ENCODE results near the gene VOPP1.

VOPP1 gene

DNA sequence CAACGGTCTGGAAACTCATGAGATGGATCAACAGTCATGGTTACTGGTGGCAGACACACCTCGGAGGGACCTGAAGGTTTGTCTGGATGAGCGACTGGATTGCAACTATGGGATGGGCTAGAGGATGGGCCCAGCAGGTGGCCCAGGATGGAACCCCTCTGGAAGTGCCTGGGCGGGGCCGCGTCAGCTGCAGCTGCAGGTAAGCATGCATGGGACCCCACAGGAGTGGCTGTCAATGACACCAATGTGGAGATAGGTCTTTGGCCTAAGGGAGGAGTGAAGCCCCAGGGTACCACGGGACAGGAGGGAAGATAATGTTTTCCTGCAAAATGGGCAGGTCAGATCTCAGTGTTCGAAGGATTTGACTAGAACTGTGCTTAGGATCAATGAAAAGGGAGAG, 103.8 kb downstream of the VOPP1 start:
- no peak for DNase-seq (ENCODE audit: low read depth in 1 of 2, low spot score in 1 of 2)
- no peak for TF ChIP-seq JUND (IDR thresholded peaks at IDR 0.05; ENCODE audit: low read depth)
- in situ Hi-C loops (cut with HindIII; ENCODE audit: low pct_unique_long_range_greater_than_20kb, low sequenced_read_pairs): no loop called here

DNA sequence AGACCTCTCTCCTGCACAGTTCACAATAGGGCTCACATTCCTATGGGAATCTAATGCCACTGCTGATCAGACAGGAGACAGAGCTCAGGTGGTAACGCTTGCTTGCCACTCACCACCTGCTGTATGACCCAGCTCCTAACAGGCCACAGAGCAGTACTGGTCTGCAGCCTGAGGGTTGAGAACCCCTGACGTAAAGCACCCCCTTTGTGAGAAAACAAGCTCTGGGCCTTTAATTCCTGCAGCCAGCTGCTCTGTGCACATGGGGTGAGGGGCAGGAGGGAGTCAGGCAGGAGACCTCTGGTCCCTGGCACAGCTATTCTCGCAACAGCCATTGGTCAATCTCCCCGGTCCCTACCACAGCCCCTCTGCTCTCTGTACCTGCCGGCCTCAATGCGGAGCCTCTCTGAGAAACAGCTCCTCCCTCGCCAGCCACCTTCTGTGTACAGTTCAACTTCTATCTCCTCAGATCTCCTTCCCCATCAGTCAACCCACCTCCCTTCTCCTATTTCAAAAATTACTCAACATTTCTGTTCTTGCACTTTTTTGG, 105.2 kb downstream of the VOPP1 start:
- in situ Hi-C loops (cut with HindIII; ENCODE audit: low pct_unique_long_range_greater_than_20kb, low sequenced_read_pairs): no loop called here
- TF ChIP-seq JUND (IDR thresholded peaks at IDR 0.05; ENCODE audit: low read depth): no peak
- no peak for DNase-seq (ENCODE audit: low read depth in 1 of 2, low spot score in 1 of 2)

DNA sequence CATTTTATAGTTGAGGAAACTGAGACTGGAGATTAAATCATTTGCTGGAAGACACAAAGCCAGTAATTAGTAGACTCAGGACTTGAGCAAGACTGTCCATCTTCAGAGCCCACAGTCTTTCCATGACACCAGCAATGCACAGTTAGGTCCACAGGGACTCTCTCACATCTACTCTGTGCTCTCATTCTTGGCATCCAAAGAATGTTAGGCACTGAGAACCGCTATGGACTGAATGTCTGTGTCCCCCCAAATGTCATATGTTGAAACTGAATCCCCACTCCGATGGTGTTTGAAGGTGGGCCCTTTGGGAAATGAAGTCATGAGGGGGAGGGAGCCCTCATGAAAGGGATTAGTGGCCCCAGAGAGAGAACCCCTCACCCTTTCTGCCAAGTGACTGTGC, 106.6 kb downstream of the VOPP1 start:
- DNase-seq (ENCODE audit: low read depth in 1 of 2, low spot score in 1 of 2): no peak
- in situ Hi-C loops (cut with HindIII; ENCODE audit: low pct_unique_long_range_greater_than_20kb, low sequenced_read_pairs): no loop called here
- TF ChIP-seq JUND (IDR thresholded peaks at IDR 0.05; ENCODE audit: low read depth): no peak

DNA sequence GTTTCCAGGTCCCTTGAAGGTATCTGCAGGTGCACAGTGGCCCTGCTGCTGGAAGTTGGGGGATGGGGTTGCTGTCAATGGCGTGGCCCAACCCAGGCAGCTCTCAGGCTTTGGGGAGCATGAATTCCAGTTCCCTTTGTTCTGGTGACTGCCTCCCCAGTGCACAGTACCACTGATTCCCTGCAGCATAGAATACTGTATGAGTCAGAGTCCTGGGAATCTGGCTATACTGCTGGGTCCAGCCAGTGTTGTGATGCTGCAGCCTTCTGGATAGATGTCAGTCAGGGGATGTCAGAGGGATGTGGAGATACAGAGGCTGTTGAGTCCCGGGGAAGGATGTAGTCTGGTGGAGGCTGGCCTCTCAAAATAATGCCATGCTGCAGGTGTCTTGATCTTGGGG, 107.9 kb downstream of the VOPP1 start:
- in situ Hi-C loops (cut with HindIII; ENCODE audit: low pct_unique_long_range_greater_than_20kb, low sequenced_read_pairs): no loop called here
- no peak for TF ChIP-seq JUND (IDR thresholded peaks at IDR 0.05; ENCODE audit: low read depth)
- no peak for DNase-seq (ENCODE audit: low read depth in 1 of 2, low spot score in 1 of 2)

DNA sequence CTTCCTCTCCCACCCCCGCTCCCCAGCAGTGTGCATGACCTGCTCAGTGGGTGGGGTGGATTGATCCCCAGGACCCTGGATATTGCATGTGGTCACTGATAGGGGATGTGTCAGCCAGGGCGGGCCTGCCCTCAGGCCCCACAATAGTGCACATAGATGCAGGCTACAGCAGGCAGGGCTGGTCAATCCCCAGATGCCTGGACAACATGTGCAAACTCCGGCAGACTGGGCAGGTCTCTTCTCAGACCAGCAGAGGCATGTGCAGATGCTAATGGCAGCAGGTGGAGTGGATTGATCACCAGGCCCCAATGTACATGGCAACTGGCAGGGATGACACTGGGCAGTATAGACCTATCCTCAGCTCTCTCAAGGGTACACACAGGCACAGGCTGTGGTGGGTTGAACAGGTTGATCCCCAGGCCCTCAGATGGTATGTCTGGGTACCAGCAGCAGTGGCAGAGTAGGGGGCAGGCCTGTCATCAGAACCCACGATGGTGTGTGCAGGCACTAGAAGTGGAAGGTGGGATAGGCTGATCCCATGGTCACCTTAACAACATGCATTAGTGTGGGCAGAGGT, 108.5 kb downstream of the VOPP1 start:
- in situ Hi-C loops (cut with HindIII; ENCODE audit: low pct_unique_long_range_greater_than_20kb, low sequenced_read_pairs): no loop called here
- DNase-seq (ENCODE audit: low read depth in 1 of 2, low spot score in 1 of 2): no peak
- no peak for TF ChIP-seq JUND (IDR thresholded peaks at IDR 0.05; ENCODE audit: low read depth)

DNA sequence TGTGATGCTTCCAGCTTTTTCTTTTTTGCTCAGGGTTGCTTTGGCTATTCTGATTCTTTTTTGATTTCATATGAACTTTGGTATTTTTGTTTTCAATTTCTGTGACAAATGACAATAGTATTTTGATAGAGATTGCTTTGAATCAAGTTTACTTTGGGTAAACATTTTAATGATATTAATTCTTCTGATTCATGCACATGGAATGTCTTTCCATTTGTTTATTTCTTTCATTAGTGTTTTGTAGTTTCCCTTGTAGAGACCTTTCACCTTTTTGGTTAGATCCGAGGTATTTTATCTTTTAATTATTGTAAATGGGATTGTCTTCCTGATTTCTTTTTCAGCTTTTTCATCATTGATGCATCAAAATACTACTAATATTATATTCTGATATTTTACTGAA, 114.0 kb downstream of the VOPP1 start:
- no peak for TF ChIP-seq JUND (IDR thresholded peaks at IDR 0.05; ENCODE audit: low read depth)
- no peak for DNase-seq (ENCODE audit: low read depth in 1 of 2, low spot score in 1 of 2)
- in situ Hi-C loops (cut with HindIII; ENCODE audit: low pct_unique_long_range_greater_than_20kb, low sequenced_read_pairs): no loop called here

DNA sequence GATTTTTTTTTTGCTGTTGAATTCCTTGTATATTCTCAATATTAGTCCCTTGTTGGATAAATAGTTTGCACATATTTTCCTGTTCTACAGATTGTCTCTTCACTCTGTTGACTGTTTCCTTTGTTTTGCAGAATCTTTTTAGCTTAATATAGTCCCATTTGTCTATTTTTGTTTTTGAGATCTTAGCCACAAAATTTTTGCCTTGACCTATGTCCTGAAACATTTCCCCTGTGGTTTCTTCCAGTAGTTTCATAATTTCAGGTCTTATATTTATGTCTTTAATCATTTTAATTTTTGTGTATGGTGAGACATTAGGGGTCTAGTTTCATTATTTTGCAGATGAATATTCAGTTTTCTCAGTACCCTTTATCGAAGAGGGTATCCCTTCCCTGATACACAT, 114.5 kb downstream of the VOPP1 start:
- DNase-seq (ENCODE audit: low read depth in 1 of 2, low spot score in 1 of 2): no peak
- no peak for TF ChIP-seq JUND (IDR thresholded peaks at IDR 0.05; ENCODE audit: low read depth)
- in situ Hi-C loops (cut with HindIII; ENCODE audit: low pct_unique_long_range_greater_than_20kb, low sequenced_read_pairs): no loop called here

DNA sequence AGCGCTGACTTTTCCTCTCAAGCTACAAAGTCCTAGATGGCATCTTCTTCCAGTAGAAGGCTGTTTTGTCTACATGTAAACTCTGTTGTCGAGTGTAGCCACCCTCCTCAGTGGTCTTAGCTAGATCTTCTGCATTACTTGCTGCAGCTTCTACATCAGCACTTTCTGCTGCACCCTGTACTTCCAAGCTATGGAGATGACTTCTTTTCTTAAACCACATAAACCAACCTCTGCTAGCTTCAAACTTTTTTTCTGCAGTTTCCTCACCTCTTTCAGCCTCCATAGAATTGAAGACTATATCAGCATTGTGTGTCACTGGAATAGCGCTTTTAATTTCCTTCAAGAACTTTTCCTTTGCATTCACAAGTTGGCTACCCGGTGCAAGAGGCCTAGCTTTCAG, 119.3 kb downstream of the VOPP1 start:
- no peak for DNase-seq (ENCODE audit: low read depth in 1 of 2, low spot score in 1 of 2)
- no peak for TF ChIP-seq JUND (IDR thresholded peaks at IDR 0.05; ENCODE audit: low read depth)
- in situ Hi-C loops (cut with HindIII; ENCODE audit: low pct_unique_long_range_greater_than_20kb, low sequenced_read_pairs): no loop called here

DNA sequence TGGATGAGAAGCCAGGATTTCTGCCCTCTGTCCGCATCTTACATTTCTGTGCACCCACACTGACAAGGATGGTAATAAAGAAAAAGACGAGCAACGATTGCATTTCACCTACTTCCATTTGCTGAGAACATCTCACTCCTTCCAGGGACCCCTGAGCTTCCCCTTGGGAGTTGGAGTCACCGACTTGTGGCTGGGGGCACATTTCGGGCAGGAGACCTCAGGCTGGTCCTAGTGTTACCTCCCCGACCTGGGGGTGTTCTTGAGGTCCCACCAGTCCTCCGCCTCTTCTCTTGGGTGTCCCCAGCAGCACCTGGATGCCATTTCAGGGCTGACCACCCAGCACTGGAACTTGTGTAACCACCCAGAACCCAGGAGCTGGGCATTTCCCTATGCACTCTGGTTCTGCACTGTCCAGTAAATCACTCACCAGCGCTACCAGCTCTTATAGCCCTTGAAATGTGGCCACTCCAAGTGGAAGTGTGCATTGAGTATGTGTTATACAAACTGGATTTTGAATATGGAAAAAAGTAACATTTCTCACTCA, 122.2 kb downstream of the VOPP1 start:
- no peak for TF ChIP-seq JUND (IDR thresholded peaks at IDR 0.05; ENCODE audit: low read depth)
- in situ Hi-C loops (cut with HindIII; ENCODE audit: low pct_unique_long_range_greater_than_20kb, low sequenced_read_pairs): no loop called here
- no peak for DNase-seq (ENCODE audit: low read depth in 1 of 2, low spot score in 1 of 2)

DNA sequence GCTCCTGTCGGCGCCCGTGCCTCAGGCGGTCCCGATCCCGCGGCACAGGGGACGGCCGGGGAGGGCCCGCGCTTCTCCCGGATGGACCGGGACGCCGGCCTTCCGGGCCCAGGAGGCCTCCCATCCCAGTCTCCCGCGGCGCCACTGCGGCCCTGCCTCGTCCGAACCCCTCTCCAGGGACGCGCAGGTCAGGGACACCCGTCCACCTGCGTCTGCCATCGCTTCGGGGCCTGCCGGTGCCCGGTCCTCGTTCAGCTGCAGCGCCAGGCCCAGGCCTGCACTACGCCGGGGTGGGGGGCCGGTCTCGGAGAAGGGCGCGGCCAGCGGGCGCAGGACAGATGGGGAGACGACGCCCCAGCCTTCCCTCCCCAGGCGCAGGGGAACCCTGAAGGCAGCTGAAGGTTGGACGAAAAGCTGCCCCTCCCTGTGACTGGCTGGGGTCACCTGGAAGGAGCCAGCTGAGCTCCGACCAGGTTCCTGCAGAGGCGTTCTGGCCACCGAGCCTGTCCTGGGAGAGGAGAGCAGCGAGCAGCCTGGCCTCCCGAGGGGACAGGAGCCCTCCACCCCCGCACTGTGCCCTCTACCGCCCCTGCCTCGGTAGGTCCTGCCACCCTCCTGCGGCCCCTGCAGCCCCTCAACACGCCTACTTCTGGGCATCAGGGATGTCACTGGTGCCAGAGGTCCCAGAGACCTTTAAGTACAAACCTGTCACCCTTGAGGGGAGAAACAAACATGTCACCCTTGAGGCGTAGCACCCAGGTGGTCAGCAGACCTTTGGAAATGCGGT, 122.9 kb downstream of the VOPP1 start:
- in situ Hi-C loops (cut with HindIII; ENCODE audit: low pct_unique_long_range_greater_than_20kb, low sequenced_read_pairs): no loop called here
- TF ChIP-seq JUND (IDR thresholded peaks at IDR 0.05; ENCODE audit: low read depth): no peak
- DNase-seq (ENCODE audit: low read depth in 1 of 2, low spot score in 1 of 2): no peak

DNA sequence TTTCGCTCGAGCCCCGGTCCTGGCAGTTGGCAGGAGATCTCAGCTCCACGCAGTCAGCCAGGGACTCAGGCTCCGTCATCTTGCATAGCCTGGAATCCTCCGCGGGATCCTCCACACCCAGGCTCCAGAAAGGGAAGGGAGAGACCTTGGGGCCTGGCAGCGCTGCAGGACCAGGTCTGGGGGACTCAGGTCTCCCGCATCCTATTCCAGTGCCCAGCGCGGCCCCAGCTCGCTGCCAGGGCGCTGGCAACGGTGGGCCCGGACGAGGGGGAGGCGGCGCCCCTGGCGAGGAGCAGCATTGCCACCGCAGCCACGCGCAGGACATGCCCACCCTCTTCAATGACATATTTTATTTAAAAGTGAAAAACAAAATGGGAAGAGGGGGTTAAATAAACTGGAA, 123.8 kb downstream of the VOPP1 start:
- in situ Hi-C loops (cut with HindIII; ENCODE audit: low pct_unique_long_range_greater_than_20kb, low sequenced_read_pairs): no loop called here
- no peak for DNase-seq (ENCODE audit: low read depth in 1 of 2, low spot score in 1 of 2)
- TF ChIP-seq JUND (IDR thresholded peaks at IDR 0.05; ENCODE audit: low read depth): no peak

DNA sequence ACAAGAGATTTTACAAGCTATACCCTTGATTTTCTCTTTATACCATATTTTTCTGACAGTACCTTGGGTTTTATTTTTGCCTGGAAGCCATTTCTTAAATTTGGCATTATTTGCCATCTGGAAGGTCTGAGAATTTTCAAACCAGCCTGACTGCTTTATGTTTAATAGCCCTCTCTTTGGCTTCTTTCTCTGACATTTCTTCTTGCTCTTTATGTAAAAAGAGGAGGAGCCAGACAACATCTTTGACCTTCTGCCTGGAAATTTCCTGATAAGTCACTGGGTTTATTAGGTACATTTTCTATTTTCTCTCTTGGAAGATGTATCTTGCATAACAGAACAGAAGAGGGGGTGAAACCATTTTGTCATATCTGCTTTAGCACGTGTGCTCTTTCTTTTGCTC, 127.5 kb downstream of the VOPP1 start:
- TF ChIP-seq JUND (IDR thresholded peaks at IDR 0.05; ENCODE audit: low read depth): no peak
- DNase-seq (ENCODE audit: low read depth in 1 of 2, low spot score in 1 of 2): no peak
- in situ Hi-C loops (cut with HindIII; ENCODE audit: low pct_unique_long_range_greater_than_20kb, low sequenced_read_pairs): no loop called here

DNA sequence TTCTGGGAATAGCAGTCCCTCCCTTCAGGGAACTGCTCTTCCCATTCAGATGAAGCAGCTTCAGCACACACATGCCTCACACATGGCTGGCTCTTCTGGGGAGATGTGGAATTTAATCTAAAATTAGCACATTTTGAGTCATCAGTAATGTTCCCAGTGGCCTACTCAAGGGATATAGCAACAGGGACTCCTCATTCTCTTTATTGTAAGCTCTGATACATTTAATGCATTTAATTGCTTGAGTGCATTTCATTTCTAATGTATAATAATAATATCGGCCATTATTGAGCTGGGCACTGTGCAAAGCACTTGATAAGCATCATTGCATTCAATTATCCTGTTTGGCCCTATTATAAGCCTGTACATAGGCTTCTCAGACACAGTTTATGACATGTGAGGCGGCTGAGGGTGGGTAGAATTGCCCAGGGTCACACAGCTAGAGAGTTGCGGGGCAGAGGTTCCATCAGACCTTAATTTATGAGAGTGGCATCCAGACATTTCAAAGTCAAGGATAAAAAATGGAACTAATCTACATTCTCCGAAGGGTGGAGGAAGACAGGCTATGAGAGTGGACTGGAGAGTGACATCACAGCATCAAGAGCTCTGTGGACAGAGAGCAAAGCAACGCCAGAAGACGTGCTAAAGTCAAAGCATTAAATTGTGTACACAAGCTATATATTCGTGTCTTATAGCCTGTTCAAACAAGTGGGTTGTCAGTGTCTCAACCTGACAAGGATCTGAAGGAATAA, 130.4 kb downstream of the VOPP1 start:
- DNase-seq (ENCODE audit: low read depth in 1 of 2, low spot score in 1 of 2): no peak

More for the DNA sequence above, 130.4 kb downstream of the VOPP1 start:
- no peak for TF ChIP-seq JUND (IDR thresholded peaks at IDR 0.05; ENCODE audit: low read depth)
- in situ Hi-C loops (cut with HindIII; ENCODE audit: low pct_unique_long_range_greater_than_20kb, low sequenced_read_pairs): no loop called here

Measured in T47D (cell line).